A549 (cell line): ENCODE data around the gene MPC1. TPM values are rescaled to one million over a fixed set of nuclear protein-coding genes. Genes with fewer than 3 reads are reported as not detected.

Experiments used
- ATAC-seq, 2 experiments: fragments of 200-7000 bp in 1 of 2; fragments of >200 bp in 1 of 2; cut with Nextera tagmentation in 1 of 2; cut with Tn5 transposase in 1 of 2; 3 replicates each; pipeline versions ENCODE4 v1.8.0 to v1.9.1; 2018 to 2020; ENCODE audit warnings: mild to moderate bottlenecking in 1 of 2, moderate library complexity in 1 of 2
- CTCF ChIA-PET: fragments of 300-600 bp; sonication (Branson Sonifier 250); formaldehyde crosslinking; extraction: SDS; loops from one replicate; lab custom pipeline; 2021; ENCODE audit warnings: antibody characterized with exemption, inconsistent platforms; lab: Yijun Ruan, JAX
- POLR2A ChIA-PET: fragments of 350-600 bp; formaldehyde crosslinking; extraction: SDS; loops from one replicate; lab custom pipeline; 2021; ENCODE audit warnings: antibody characterized with exemption, inconsistent platforms; lab: Yijun Ruan, JAX
- DNase-seq, 2 experiments: peaks; one replicate each; pipeline versions ENCODE4 v3.0.0 to v3.0.0-alpha.2; 2011 to 2016; ENCODE audit warnings: low read depth in 1 of 2, low spot score in 1 of 2
- FAIRE-seq: peaks from 2 replicates; lab custom pipeline; 2011; peaks lifted over from hg19 to GRCh38; lab: Jason Lieb, UNC
- H3K27ac ChIP-seq, 2 experiments: fragments of >200 bp; sonication (Bioruptor Twin); formaldehyde crosslinking; 3 replicates each; pipeline ENCODE4 v1.5.1; 2016 to 2017
- H3K4me1 ChIP-seq: fragments of >200 bp; sonication (Bioruptor Twin); formaldehyde crosslinking; 3 replicates; pipeline ENCODE4 v1.6.1; 2016
- H3K4me2 ChIP-seq: fragments of >200 bp; sonication (Bioruptor Twin); formaldehyde crosslinking; 3 replicates; pipeline ENCODE4 v1.6.1; 2016
- H3K4me3 ChIP-seq: fragments of >200 bp; sonication (Bioruptor Twin); formaldehyde crosslinking; 3 replicates; pipeline ENCODE4 v1.5.1; 2016
- H3K9me3 ChIP-seq: fragments of >200 bp; sonication (Bioruptor Twin); formaldehyde crosslinking; 3 replicates; pipeline ENCODE4 v1.6.1; 2016
- ATOH8 ChIP-seq: fragments of 250-450 bp; sonication (Bioruptor Pico); IDR thresholded peaks from 2 replicates; pipeline ENCODE4 v1.5.0; 2020; ENCODE audit warnings: low read depth, mild to moderate bottlenecking, moderate library complexity
- BHLHE40 ChIP-seq: IDR thresholded peaks from 2 replicates; pipeline ENCODE4 v1.6.1; 2012; ENCODE audit warnings: low read depth, low read length, inconsistent platforms
- CBX8 ChIP-seq: fragments of 200-600 bp; sonication (generic); IDR thresholded peaks from 2 replicates; pipeline ENCODE4 v1.6.1; 2016
- CHD2 ChIP-seq: fragments of 150-350 bp; IDR thresholded peaks from 2 replicates; pipeline ENCODE4 v1.6.1; 2014; ENCODE audit warnings: low read length; ENCODE audit not compliant: partially characterized antibody
- E2F6 ChIP-seq: IDR thresholded peaks from 2 replicates; pipeline ENCODE4 v1.6.1; 2012; ENCODE audit warnings: low read depth, borderline replicate concordance
- FOSB ChIP-seq: fragments of 250-450 bp; sonication (Bioruptor Pico); IDR thresholded peaks from 2 replicates; pipeline ENCODE4 v1.5.0; 2020; ENCODE audit warnings: mild to moderate bottlenecking, moderate library complexity
- FOSL2 ChIP-seq, 2 experiments: fragments of 450-650 bp in 1 of 2; fragments of >200 bp in 1 of 2; sonication (Bioruptor Twin) in 1 of 2; formaldehyde crosslinking; IDR thresholded peaks; 2 replicates each; pipeline versions ENCODE4 v1.5.0 to v1.6.1; 2016 to 2020; ENCODE audit warnings: mild to moderate bottlenecking in 1 of 2, moderate library complexity in 1 of 2
- HDAC2 ChIP-seq: fragments of 200-600 bp; sonication (generic); IDR thresholded peaks from 2 replicates; pipeline ENCODE4 v1.6.1; 2016
- HES2 ChIP-seq: fragments of >200 bp; sonication (Bioruptor Twin); formaldehyde crosslinking; IDR thresholded peaks from 2 replicates; pipeline ENCODE4 v1.6.1; 2016
- HOXA7 ChIP-seq: fragments of 250-450 bp; sonication (Bioruptor Pico); IDR thresholded peaks from 2 replicates; pipeline ENCODE4 v1.5.0; 2020; ENCODE audit warnings: mild to moderate bottlenecking, moderate library complexity
- HOXB13 ChIP-seq: fragments of 250-450 bp; sonication (Bioruptor Pico); IDR thresholded peaks from 2 replicates; pipeline ENCODE4 v1.5.0; 2020; ENCODE audit warnings: low read depth, mild to moderate bottlenecking, moderate library complexity
- JUN ChIP-seq, 2 experiments: fragments of >200 bp; sonication (Bioruptor Twin); formaldehyde crosslinking; IDR thresholded peaks; 2 replicates in 1 of 2; 3 replicates in 1 of 2; pipeline ENCODE4 v1.6.1; 2016 to 2017
- KDM1A ChIP-seq: fragments of 200-600 bp; sonication (generic); IDR thresholded peaks from 2 replicates; pipeline ENCODE4 v1.6.1; 2016; ENCODE audit warnings: low read depth, mild to moderate bottlenecking
- MAX ChIP-seq: IDR thresholded peaks from 2 replicates; pipeline ENCODE4 v1.6.1; 2012
- MAZ ChIP-seq: fragments of 150-350 bp; IDR thresholded peaks from 2 replicates; pipeline ENCODE4 v1.6.1; 2014; ENCODE audit warnings: antibody characterized with exemption, low read depth, low read length, borderline replicate concordance
- NR3C1 ChIP-seq: fragments of >200 bp; sonication (Bioruptor Twin); formaldehyde crosslinking; IDR thresholded peaks from 3 replicates; pipeline ENCODE4 v1.6.1; 2017
- PBX3 ChIP-seq: IDR thresholded peaks from 2 replicates; pipeline ENCODE4 v1.6.1; 2012
- RAD21 ChIP-seq, 2 experiments: fragments of >200 bp in 1 of 2; sonication (Bioruptor Twin) in 1 of 2; formaldehyde crosslinking in 1 of 2; IDR thresholded peaks in 1 of 2; conservative IDR thresholded peaks in 1 of 2; 2 replicates in 1 of 2; 3 replicates in 1 of 2; pipeline ENCODE4 v1.6.1; 2012 to 2018; ENCODE audit warnings: inconsistent platforms in 1 of 2
- RCOR1 ChIP-seq: fragments of 150-350 bp; IDR thresholded peaks from 2 replicates; pipeline ENCODE4 v1.6.1; 2014; ENCODE audit warnings: antibody characterized with exemption, low read length, low read depth
- REST ChIP-seq: fragments of 200-600 bp; sonication (generic); IDR thresholded peaks from 2 replicates; pipeline ENCODE4 v1.6.1; 2016; ENCODE audit warnings: antibody characterized with exemption, mild to moderate bottlenecking, moderate library complexity
- RFX5 ChIP-seq: fragments of 450-650 bp; IDR thresholded peaks from 2 replicates; pipeline ENCODE4 v1.7.1; 2014; ENCODE audit warnings: antibody characterized with exemption, mild to moderate bottlenecking, moderate library complexity
- SMC3 ChIP-seq: fragments of >200 bp; sonication (Bioruptor Twin); formaldehyde crosslinking; IDR thresholded peaks from 3 replicates; pipeline ENCODE4 v1.6.1; 2018; ENCODE audit warnings: inconsistent platforms
- TP53 ChIP-seq: fragments of 250-450 bp; sonication (Bioruptor Pico); IDR thresholded peaks from 2 replicates; pipeline ENCODE4 v1.5.0; 2021; ENCODE audit warnings: mild to moderate bottlenecking, moderate library complexity
- USF2 ChIP-seq: fragments of 450-650 bp; IDR thresholded peaks from 2 replicates; pipeline ENCODE4 v1.6.1; 2014; ENCODE audit warnings: antibody characterized with exemption
- ZNF302 ChIP-seq: fragments of 250-450 bp; sonication (Bioruptor Pico); IDR thresholded peaks from 2 replicates; pipeline ENCODE4 v1.9.0; 2021; ENCODE audit warnings: inconsistent platforms, mild to moderate bottlenecking, moderate library complexity
- WGBS: methylation state at CpG from one replicate; pipeline ENCODE4 v1.1.6; 2017; ENCODE audit errors: missing lambda C conversion rate; 5-methylcytosine and 5-hydroxymethylcytosine counted together
- polyA plus RNA-seq, 4 experiments: library from polyadenylated mRNA; depleted of rRNA in 3 of 4; stranded (reverse); fragments of >200 nt; fragmentation: RNase III in 1 of 4; extraction: RNeasy Plus Mini Kit Qiagen cat#74134 plus additional on column Dnase treatment in 1 of 4; gene quantifications; 2 replicates in 3 of 4; 3 replicates in 1 of 4; pipeline ENCODE4 v1.2.3, GENCODE V29; 2011 to 2017

Gene MPC1
- polyA plus RNA-seq, 2 of the 4 experiments (the other 2 are of a cell fraction), result 4.4 to 7.7 TPM

GRCh38 chr6:166381381-166381732, 1.4 kb downstream of the MPC1 start (continued):
- TF ChIP-seq REST (no peak), RAD21 (conservative IDR thresholded peaks at IDR 0.05 in 1 of 2, IDR thresholded peaks at IDR 0.05 in 1 of 2) (no peak), HOXA7 (CRISPR knock-in tag) (no peak), TP53 (CRISPR knock-in tag) (no peak), FOSB (CRISPR knock-in tag) (no peak), KDM1A (no peak), BHLHE40 (no peak), ATOH8 (no peak), HDAC2 (no peak), NR3C1 (no peak)
- TF ChIP-seq, all 56 proteins: peak for 0

- H3K9me3 ChIP-seq, result no peaks in the 10 kb centered on the region
- ATAC-seq, result no peak
- WGBS, result 82% methylated on average over 4 of the region's 4 CpGs
- no peak overlapping the region for H3K27ac ChIP-seq
- H3K4me3 ChIP-seq, result no peak overlapping the region
- no peak for DNase-seq
- H3K4me1 ChIP-seq, result peaks cover 3% of the 10 kb centered on the region; the same call in 1 of the 3 replicates
- no peak overlapping the region for H3K4me2 ChIP-seq
- FAIRE-seq, result no peak
- POLR2A ChIA-PET, result no interaction called here
- TF ChIP-seq JUN (IDR thresholded peaks at IDR 0.05), result no peak
- TF ChIP-seq RAD21 (conservative IDR thresholded peaks at IDR 0.05 in 1 of 2, IDR thresholded peaks at IDR 0.05 in 1 of 2), result no peak
- no peak for TF ChIP-seq CHD2
- TF ChIP-seq MAX, result no peak
- no peak for TF ChIP-seq ZNF302 (CRISPR knock-in tag)
- no peak for TF ChIP-seq CBX8
- TF ChIP-seq PBX3, result no peak
- no peak for TF ChIP-seq TP53 (CRISPR knock-in tag)
- TF ChIP-seq SMC3, result no peak
- no peak for TF ChIP-seq USF2
- no peak for TF ChIP-seq HOXA7 (CRISPR knock-in tag)
- no peak for TF ChIP-seq HOXB13
- no peak for TF ChIP-seq FOSL2 (IDR thresholded peaks at IDR 0.05)
- no peak for TF ChIP-seq FOSL2 (CRISPR knock-in tag; IDR thresholded peaks at IDR 0.05)
- TF ChIP-seq MAZ, result no peak
- no peak for TF ChIP-seq HES2
- TF ChIP-seq E2F6, result no peak
- TF ChIP-seq RCOR1, result no peak
- TF ChIP-seq RFX5, result no peak
- CTCF ChIA-PET, result interaction anchor here (0.6 to 1.0 kb wide), 2 partner anchors 37 to 592 kb away, joined by 3 read pairs; no protein-coding TSS in a partner anchor
Observed at GRCh38 chr6:166379800-166380199, 2.9 kb downstream of the MPC1 start.
